Endothelial cell of umbilical vein (primary cell): ENCODE data around the gene DISP3. TPM values are rescaled to one million over a fixed set of nuclear protein-coding genes. Genes with fewer than 3 reads are reported as not detected.

ENCODE experiments used
- BruUV-seq: library from RNA; stranded (reverse); fragments of 400-500 nt; replicated peaks from 2 replicates; lab custom pipeline; 2021; lab: Mats Ljungman, UMichigan
- CTCF ChIA-PET: fragments of 300-600, 350-600 bp; sonication (Branson Sonifier 250); formaldehyde crosslinking; loops from one replicate; lab custom pipeline; 2021; ENCODE audit warnings: antibody characterized with exemption, inconsistent platforms; lab: Charles Lee
- POLR2A ChIA-PET: fragments of 300-600, 350-600 bp; sonication (Branson Sonifier 250); formaldehyde crosslinking; loops from one replicate; lab custom pipeline; 2021; ENCODE audit warnings: antibody characterized with exemption, inconsistent platforms; lab: Charles Lee
- DNase-seq: peaks from one replicate; pipeline ENCODE4 v3.0.0-alpha.2; 2011; ENCODE audit warnings: low read depth, low spot score
- FAIRE-seq: peaks from 2 replicates; lab custom pipeline; 2011; peaks lifted over from hg19 to GRCh38; lab: Jason Lieb, UNC
- H2AFZ ChIP-seq: 2 replicates; pipeline ENCODE4 v1.6.0; 2012; ENCODE audit warnings: low read depth, low read length, control low read depth, inconsistent platforms
- H3K27ac ChIP-seq: 2 replicates; pipeline ENCODE4 v1.5.1; 2011; ENCODE audit warnings: low read depth, mild to moderate bottlenecking, control low read depth, low read length, moderate library complexity; ENCODE audit not compliant: insufficient read depth
- H3K27me3 ChIP-seq, 2 experiments: 2 replicates each; pipeline versions ENCODE4 v1.6.0 to v1.6.1; 2011; ENCODE audit warnings: low read length in 2 of 2, mixed read lengths in 1 of 2; ENCODE audit not compliant: control insufficient read depth in 2 of 2, insufficient read depth in 2 of 2
- H3K36me3 ChIP-seq, 2 experiments: 2 replicates in 1 of 2; 3 replicates in 1 of 2; pipeline ENCODE4 v1.5.1; 2011; ENCODE audit warnings: low read length in 2 of 2, mild to moderate bottlenecking in 1 of 2, moderate library complexity in 1 of 2; ENCODE audit not compliant: control insufficient read depth in 2 of 2, insufficient read depth in 2 of 2; ENCODE audit errors: extremely low read depth in 1 of 2
- H3K4me1 ChIP-seq: 3 replicates; pipeline ENCODE4 v1.5.1; 2011; ENCODE audit warnings: mild to moderate bottlenecking, low read length; ENCODE audit not compliant: control insufficient read depth, insufficient read depth; ENCODE audit errors: extremely low read depth
- H3K4me2 ChIP-seq: 2 replicates; pipeline ENCODE4 v1.6.1; 2011; ENCODE audit warnings: low read length, control low read depth, mixed read lengths; ENCODE audit not compliant: insufficient read depth
- H3K4me3 ChIP-seq, 3 experiments: fragments of 200-600 bp in 1 of 3; sonication (generic), shearing (Covaris generic) in 1 of 3; replicated peaks in 1 of 3; 2 replicates each; pipeline ENCODE4 v1.5.1; 2011 to 2016; ENCODE audit warnings: control low read depth in 3 of 3, low read length in 3 of 3, mild to moderate bottlenecking in 2 of 3, inconsistent platforms in 1 of 3, low read depth in 1 of 3, moderate library complexity in 1 of 3; ENCODE audit not compliant: insufficient read depth in 1 of 3
- H3K79me2 ChIP-seq: 2 replicates; pipeline ENCODE4 v1.6.0; 2012; ENCODE audit warnings: low read length, inconsistent platforms; ENCODE audit not compliant: control insufficient read depth, insufficient read depth
- H3K9ac ChIP-seq: replicated peaks from 2 replicates; pipeline ENCODE3; 2011; ENCODE audit warnings: low read length, control low read depth; ENCODE audit not compliant: insufficient read depth; ENCODE audit errors: extremely low read depth
- H3K9me1 ChIP-seq: replicated peaks from 3 replicates; pipeline ENCODE4 v1.6.0; 2011; ENCODE audit warnings: mild to moderate bottlenecking, low read length; ENCODE audit not compliant: control insufficient read depth, insufficient read depth; ENCODE audit errors: extremely low read depth
- H3K9me3 ChIP-seq: replicated peaks from 2 replicates; pipeline ENCODE4 v1.5.1; 2012; ENCODE audit warnings: low read length, inconsistent platforms; ENCODE audit not compliant: control insufficient read depth, insufficient read depth
- H4K20me1 ChIP-seq: replicated peaks from 2 replicates; pipeline ENCODE3; 2011; ENCODE audit warnings: mild to moderate bottlenecking, low read length; ENCODE audit not compliant: control insufficient read depth, insufficient read depth; ENCODE audit errors: extremely low read depth
- EZH2 ChIP-seq: IDR thresholded peaks from 2 replicates; pipeline ENCODE4 v1.6.1; 2012; ENCODE audit warnings: borderline replicate concordance, low read depth, mild to moderate bottlenecking, moderate library complexity, low read length, inconsistent platforms; ENCODE audit not compliant: severe bottlenecking
- FOS ChIP-seq: IDR thresholded peaks from 2 replicates; pipeline ENCODE4 v1.6.1; 2011; ENCODE audit warnings: mild to moderate bottlenecking, low read length, moderate library complexity, borderline replicate concordance; ENCODE audit not compliant: insufficient read depth
- GATA2 ChIP-seq: IDR thresholded peaks from 2 replicates; pipeline ENCODE4 v1.7.0; 2011; ENCODE audit warnings: low read depth, mild to moderate bottlenecking, moderate library complexity, mixed read lengths, low read length; ENCODE audit not compliant: insufficient read length, insufficient read depth
- JUN ChIP-seq: IDR thresholded peaks from 2 replicates; pipeline ENCODE4 v1.6.1; 2011; ENCODE audit warnings: borderline replicate concordance, low read depth; ENCODE audit not compliant: insufficient read length, insufficient read depth
- MAX ChIP-seq: IDR thresholded peaks from 2 replicates; pipeline ENCODE4 v1.6.1; 2011; ENCODE audit not compliant: insufficient read depth, insufficient read length
- MYC ChIP-seq: IDR thresholded peaks from one replicate; pipeline ENCODE4 v1.6.1; 2011; ENCODE audit warnings: mild to moderate bottlenecking, low read depth, low read length
- POLR2A ChIP-seq: IDR thresholded peaks from 2 replicates; pipeline ENCODE4 v1.6.1; 2012; ENCODE audit warnings: low read depth, mild to moderate bottlenecking, control low read depth, low read length
- POLR2AphosphoS5 ChIP-seq: IDR thresholded peaks from 2 replicates; pipeline ENCODE4 v1.6.1; 2012; ENCODE audit warnings: low read depth, mild to moderate bottlenecking, control low read depth, low read length, moderate library complexity; ENCODE audit not compliant: insufficient read depth
- dilution Hi-C: fragments of 300-500 bp; cut with MboI; formaldehyde crosslinking; loops from one replicate; pipeline ENCODE4 v1.15.0; 2019; ENCODE audit warnings: low sequenced_read_pairs; ENCODE audit not compliant: extremely low pct_ligation_motif_present
- intact Hi-C: fragments of 100-400 bp; cut with micrococcal nuclease; formaldehyde crosslinking; loops from one replicate; pipeline ENCODE4 v1.10.0; 2022
- polyA plus RNA-seq, 4 experiments: library from polyadenylated mRNA; depleted of rRNA in 3 of 4; stranded (reverse) in 3 of 4; unstranded in 1 of 4; fragments of >200 nt; gene quantifications; 2 replicates each; pipeline versions ENCODE4 v1.2.1 to v1.2.3, GENCODE V29; 2011 to 2012; ENCODE audit warnings: missing spikeins in 1 of 4
- total RNA-seq: library from RNA; stranded (reverse); gene quantifications from 2 replicates; pipeline ENCODE4 v1.2.3, GENCODE V29; 2021
- TF ChIP-seq, protein P1 (sequence below), 2 donors: IDR thresholded peaks; 1 replicate in 1 of 2; 2 replicates in 1 of 2; pipeline ENCODE4 v1.5.1; 2011; ENCODE audit warnings: low read length in 2 of 2, mild to moderate bottlenecking in 2 of 2, moderate library complexity in 2 of 2, control low read depth in 1 of 2, inconsistent platforms in 1 of 2, low read depth in 1 of 2; ENCODE audit not compliant: insufficient read depth in 1 of 2; ENCODE audit errors: extremely low read depth in 1 of 2

The DISP3 gene
- total and polyA plus RNA-seq, 2 donors (not counting 3 experiments of a cell fraction or from before 2014, with no cell fraction given), result 0.26 to 0.49 TPM

DNA sequence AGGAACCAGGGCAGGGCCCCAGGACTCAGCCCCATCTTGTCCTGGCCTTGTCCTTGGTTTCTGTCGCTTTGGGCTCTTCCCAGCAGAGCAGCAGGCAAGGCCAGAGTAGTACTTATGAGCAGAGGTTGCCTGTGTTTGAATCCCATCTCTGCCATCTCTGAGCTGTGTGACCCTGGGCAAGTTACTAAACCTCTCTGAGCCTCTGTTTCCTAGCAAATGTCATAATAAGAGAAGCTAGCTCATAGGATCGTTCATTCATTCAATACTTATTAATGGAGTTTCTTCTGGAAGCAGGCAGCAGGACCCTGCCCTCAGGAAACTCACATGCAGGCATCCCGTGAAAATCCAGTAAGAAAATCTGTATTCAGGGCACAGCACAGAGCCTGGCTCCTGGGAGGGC lies 91.0 kb downstream of the DISP3 start:
- ChIA-PET POLR2A (no interaction called here), CTCF (no interaction called here)
- Histone ChIP-seq H3K9me3 (no peaks in the 10 kb centered on the region), H3K9ac (no peak overlapping the region), H3K9me1 (no peaks in the 10 kb centered on the region), H3K4me3 (no peak overlapping the region), H3K79me2 (no peaks in the 10 kb centered on the region), H3K27me3 (no peaks in the 10 kb centered on the region), H3K27ac (no peak overlapping the region), H2AFZ (no peak overlapping the region), H3K36me3 (no peaks in the 10 kb centered on the region), H4K20me1 (no peaks in the 10 kb centered on the region), H3K4me2 (no peak overlapping the region), H3K4me1 (no peaks in the 10 kb centered on the region)
- intact Hi-C loops (no loop called here), dilution Hi-C loops (no loop called here)
- TF ChIP-seq EZH2 (no peak), MYC (no peak), MAX (no peak), POLR2A (no peak), POLR2AphosphoS5 (no peak), JUN (no peak), GATA2 (no peak), FOS (no peak)
- TF ChIP-seq, protein P1, sequence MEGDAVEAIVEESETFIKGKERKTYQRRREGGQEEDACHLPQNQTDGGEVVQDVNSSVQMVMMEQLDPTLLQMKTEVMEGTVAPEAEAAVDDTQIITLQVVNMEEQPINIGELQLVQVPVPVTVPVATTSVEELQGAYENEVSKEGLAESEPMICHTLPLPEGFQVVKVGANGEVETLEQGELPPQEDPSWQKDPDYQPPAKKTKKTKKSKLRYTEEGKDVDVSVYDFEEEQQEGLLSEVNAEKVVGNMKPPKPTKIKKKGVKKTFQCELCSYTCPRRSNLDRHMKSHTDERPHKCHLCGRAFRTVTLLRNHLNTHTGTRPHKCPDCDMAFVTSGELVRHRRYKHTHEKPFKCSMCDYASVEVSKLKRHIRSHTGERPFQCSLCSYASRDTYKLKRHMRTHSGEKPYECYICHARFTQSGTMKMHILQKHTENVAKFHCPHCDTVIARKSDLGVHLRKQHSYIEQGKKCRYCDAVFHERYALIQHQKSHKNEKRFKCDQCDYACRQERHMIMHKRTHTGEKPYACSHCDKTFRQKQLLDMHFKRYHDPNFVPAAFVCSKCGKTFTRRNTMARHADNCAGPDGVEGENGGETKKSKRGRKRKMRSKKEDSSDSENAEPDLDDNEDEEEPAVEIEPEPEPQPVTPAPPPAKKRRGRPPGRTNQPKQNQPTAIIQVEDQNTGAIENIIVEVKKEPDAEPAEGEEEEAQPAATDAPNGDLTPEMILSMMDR (IDR thresholded peaks at IDR 0.05; ENCODE audit: extremely low read depth in 1 of 2, insufficient read depth in 1 of 2, low read depth in 1 of 2, low read length in 2 of 2), result no peak
- DNase-seq (no peak), FAIRE-seq (no peak)
- no TSS peak for BruUV-seq
